ENCODE data around the gene ATL1.
A peak's percentile ranks its signal among the peaks of the same experiment; 100 is the strongest.
"Not testable (repeated sequence)": the region's sequence is repeated elsewhere in the genome, so short reads cannot be mapped to it uniquely, and the experiment has no call there.

The ATL1 gene

GRCh38 chr14:50534997-50535396 lies 24.9 kb upstream of the ATL1 start:
- no peak for DNase-seq (ENCODE audit: low spot score)

GRCh38 chr14:50538034-50538433 lies 21.9 kb upstream of the ATL1 start:
- not testable (repeated sequence) for DNase-seq (ENCODE audit: low spot score)

DNA sequence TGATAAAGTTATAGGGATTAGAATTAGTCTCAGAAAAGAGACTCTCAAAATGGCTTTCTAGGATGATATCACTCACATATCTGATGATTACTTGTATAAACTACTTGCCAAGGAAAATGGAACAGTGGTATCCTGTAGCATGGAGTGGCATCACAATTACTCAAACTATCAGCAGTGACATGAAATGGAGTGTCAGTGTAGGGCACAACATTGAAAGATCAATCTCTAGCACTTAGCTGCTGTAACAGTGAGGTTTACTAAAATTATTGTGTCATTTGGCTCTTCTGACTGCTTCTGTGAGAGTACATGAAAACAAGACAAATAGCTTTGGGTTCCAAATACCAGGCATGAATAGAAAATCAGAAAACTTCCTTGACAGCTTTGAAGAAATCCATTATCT lies 20.9 kb upstream of the ATL1 start:
- DNase-seq (ENCODE audit: low spot score) = no peak

DNA sequence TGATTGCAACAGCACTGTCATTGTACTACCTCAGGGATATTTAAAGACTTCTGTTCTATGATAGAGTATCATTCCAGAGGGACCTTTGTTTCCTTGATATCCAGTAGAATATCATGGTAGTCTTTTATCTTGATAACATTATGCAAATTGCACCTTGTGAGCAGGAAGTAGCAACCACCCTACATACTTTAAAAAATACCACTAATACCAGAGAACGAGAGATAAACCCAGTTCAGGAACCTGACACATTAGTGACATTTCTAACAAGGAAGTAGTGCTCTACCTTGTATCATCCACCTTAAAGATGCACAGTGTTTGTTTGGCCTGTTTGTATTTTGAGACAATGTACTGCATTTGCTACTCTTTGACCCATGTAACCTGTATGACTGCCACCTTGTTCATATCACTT lies 18.8 kb upstream of the ATL1 start:
- no peak for DNase-seq (ENCODE audit: low spot score)

- DNase-seq (ENCODE audit: low spot score) = peak; percentile 63
Observed at GRCh38 chr14:50542941-50543418, 17.0 kb upstream of the ATL1 start.

DNA sequence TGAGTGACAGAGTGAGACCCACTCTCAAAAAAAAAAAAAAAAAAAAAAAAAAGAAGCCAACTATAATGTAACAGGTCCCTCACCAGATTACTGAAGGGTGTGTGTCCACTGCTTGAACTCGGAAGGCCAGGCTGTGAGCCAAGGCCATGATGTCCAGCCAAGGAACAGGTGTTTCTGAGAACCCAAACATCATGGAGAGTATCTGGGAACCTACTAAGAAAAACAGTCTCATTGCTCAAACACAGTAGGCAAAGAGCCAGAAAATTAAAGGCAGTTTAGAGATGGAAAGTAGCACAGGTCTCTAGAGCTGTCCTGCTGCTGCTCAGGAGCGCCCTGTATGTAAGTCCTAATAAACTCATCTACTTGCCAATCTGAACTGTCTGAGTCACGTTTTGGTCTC lies 15.0 kb upstream of the ATL1 start:
- no peak for DNase-seq (ENCODE audit: low spot score)

GRCh38 chr14:50545618-50546017 lies 14.3 kb upstream of the ATL1 start:
- DNase-seq (ENCODE audit: low spot score) = no peak

- no peak for DNase-seq (ENCODE audit: low spot score)
Observed at GRCh38 chr14:50550294-50550693, 9.7 kb upstream of the ATL1 start.

DNA sequence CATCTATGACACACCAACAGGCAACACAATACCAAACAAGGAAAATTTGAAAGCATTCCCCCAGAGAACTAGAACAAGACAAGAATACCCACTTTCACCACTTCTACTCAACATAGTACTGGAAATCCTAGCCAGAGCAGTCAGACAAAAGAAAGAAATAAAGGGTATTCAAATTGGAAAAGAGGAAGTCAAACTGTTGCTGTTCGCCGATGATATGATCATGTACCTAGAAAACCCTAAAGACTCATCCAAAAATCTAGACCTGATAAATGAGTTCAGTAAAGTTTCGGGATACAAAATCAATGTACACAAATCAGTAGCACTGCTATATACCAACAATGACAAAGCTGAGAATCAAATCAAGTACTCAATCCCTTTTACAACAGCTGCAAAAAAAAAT lies 8.1 kb upstream of the ATL1 start:
- DNase-seq (ENCODE audit: low spot score) = no peak

DNA sequence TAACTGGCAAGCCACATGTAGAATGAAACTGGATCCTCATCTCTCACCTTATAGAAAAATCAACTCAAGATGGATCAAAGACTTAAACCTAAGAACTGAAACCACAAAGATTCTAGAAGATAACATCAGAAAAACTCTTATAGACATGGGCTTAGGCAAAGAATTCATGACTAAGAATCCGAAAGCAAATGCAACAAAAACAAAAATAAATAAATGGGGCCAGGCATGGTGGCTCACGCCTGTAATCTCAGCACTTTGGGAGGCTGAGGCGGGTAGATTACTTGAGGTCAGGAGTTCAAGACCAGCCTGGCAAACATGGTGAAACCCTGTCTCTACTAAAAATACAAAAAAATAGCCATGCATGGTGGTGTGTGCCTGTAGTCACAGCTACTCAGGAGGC lies 7.1 kb upstream of the ATL1 start:
- DNase-seq (ENCODE audit: low spot score) = not testable (repeated sequence)

GRCh38 chr14:50560931-50561285 lies 963 bp downstream of the ATL1 start:
- DNase-seq (ENCODE audit: low spot score) = no peak

DNA sequence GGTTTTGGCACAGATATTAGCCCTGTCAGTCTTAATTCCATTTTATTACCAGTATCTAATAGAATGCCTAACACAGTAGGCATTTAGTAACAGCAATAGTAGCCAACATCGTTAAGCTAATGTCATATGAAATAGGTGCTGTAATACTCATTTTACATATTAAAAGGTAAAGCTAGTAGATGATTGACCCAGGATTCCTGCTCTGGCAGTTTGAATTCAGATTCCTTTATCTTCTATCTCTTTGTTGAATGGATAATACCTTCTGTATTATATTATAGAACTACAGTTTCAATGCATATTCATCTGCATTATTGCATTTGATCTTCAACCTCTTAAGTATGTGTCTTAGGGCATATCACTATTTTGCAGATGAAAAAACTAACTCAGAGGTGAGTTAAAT lies 2.9 kb downstream of the ATL1 start:
- no peak for DNase-seq (ENCODE audit: low spot score)

DNA sequence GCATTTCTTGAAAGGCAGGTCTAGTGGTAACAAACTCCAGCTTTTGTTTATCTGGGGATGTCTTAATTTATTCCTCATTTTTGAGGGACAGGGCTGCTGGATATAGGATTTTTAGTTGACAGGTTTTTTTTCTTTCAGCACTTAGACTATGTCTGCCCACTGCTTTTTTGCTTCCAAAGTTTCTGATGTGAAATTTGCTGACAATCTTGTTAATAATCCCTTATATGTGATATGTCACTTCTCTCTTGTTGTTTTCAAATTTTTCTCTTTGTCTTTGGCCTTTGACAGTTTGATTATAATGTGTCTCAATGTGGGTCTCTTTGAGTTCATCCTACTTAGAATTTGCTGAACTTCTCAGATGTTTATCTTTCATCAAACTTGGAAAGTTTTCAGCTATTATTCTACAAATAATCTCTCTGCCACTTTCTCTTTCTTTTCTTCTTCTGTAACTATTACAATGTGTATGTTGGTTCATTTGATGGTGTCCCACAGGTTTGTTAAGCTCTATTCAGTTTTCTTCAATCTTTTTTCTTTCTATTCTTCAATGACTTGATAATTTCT lies 9.8 kb downstream of the ATL1 start:
- no peak for DNase-seq (ENCODE audit: low spot score)

DNA sequence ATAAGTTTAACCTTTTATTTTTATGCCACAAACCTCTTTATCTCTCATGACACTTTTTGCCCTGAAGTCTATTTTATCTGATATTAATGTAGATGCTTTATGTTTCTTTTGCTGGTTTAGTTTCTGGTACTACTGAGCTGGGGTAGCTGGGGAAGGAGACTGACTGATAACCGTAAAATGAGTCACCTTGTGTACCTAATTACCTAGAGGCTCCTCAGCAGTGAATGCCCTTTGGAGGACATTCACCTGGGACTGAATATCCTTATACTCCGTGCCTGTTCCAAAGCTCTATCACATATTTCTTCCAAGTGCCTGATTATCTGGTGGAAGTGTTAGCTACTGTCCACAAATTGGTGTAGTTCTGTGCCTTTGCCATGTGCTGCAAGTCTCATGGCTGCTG lies 13.9 kb downstream of the ATL1 start:
- no peak for DNase-seq (ENCODE audit: low spot score)

DNA sequence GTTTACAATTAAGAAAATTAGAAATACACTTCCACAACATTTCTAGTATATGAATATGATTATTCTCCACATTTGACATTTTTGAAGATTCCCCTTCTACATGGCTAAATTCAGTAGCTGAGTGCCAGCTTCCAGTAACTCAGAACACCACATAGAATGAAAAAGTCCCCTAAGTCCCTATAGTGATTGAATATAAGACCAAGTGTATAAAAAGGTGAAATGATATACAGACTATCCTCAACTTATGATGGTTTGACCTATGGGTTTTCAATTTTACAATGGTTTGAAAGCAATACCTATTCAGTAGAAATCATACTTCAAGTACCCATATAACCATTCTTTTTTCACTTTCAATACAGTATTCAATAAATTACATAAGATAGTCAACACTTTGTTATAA lies 15.8 kb downstream of the ATL1 start:
- DNase-seq (ENCODE audit: low spot score) = no peak

GRCh38 chr14:50577982-50578381 lies 18.0 kb downstream of the ATL1 start:
- DNase-seq (ENCODE audit: low spot score) = no peak

GRCh38 chr14:50578433-50578832 lies 18.5 kb downstream of the ATL1 start:
- no peak for DNase-seq (ENCODE audit: low spot score)

- no peak for DNase-seq (ENCODE audit: low spot score)
Observed at GRCh38 chr14:50590464-50590863, 30.5 kb downstream of the ATL1 start.

DNA sequence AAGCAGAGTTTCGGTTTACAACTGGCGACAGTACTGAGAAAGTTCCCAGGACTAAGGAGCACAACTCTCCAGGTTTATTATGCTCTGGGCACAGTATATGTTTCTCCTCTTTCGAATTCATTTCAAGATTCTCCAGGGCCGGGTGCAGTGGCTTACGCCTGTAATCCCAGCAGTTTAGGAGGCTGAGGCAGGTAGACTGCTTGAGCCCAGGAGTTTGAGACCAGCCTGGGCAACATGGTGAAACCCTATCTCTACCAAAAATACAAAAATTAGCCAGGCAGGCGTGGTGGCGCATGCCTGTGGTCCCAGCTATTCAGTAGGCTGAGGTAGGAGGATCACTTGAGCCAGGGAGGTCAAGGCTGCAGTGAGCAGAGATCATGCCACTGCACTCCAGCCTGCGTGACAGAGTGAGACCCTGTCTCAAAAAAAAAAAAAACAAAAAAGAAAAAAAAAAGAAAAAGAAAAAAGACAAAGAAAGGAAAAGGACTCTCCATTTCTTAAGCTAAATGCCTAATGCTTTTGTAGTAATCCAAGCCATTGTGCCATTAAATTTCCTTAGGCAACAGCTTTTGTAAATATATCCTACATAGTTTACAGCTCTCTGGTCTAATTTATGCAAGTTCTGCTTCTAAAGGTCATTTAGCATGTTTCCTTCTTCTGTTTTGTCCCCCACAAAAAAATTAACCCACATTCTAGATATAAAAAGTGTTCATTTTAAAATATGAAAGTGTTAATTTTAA lies 34.8 kb downstream of the ATL1 start:
- no peak for DNase-seq (ENCODE audit: low spot score)

DNA sequence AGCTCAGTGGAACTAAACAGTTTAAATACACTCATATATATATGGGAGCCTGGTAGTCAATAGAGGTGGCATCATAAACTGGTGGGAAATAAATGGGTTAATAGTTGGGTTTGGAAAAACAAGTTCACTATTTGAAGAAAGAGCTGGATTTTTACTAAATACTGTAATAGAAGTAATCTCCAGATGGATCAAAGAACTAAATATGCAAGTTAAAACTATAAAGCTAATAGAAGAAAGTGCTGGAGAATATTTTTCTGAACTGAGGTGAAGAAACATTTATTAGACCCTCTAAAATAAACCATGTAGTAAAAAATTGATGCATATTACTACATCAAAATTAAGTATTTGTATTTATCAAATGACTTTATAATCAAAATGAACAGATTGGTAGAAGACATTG lies 38.8 kb downstream of the ATL1 start:
- DNase-seq (ENCODE audit: low spot score) = no peak

DNA sequence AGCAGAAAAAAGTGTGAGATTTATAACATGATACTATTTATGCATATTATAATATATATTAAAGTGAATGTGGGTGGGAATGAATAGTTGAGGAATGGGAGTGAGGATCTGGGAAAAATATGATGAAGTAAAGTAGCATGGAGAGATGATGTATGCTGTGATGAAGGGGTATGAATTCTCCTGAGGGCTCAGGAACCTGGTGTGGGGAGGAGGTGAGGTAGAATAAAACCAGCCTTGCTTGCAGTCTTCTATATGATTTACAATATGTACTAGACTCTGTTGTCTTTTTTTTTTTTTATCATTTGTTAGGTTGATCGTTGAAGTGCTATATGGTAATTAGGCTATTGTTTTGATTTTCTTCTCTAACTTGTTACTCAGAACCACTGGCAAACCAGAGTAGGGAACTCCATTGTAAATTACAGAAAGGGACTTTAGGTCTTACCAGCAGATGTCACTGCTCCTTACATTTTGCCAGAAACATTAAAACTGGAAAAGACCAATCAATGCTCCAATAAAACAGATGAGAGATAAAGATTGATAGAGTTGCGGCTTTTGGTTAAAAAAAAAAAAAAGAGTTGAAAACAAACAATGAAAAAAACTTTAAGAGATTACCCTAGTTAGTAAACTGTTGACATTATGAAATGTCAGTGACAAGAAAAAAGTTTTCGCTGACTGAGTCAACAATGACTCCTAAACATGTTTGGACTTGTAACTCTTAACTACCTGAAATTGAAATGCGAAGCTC lies 39.9 kb downstream of the ATL1 start:
- peak; percentile 54 for DNase-seq (ENCODE audit: low spot score)

DNA sequence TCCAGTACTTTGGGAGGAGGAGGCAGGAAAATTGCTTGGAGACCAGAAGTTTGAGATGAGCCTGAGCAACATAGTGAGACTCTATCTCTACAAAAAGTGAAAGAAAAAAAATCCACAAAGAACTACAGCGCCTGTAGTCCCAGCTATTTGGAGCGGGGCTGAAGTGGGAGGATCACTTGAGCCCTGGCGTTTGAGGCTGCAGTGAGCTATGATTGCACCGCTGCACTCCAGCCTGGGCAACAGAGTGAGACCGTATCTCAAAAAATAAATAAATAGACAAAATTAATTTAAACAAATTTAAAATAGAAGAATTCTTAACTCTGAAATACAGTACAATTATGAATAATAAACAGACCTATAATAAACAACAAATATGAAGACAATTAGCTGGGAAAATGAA lies 40.9 kb downstream of the ATL1 start:
- DNase-seq (ENCODE audit: low spot score) = no peak

- DNase-seq (ENCODE audit: low spot score) = no peak
Observed at GRCh38 chr14:50601394-50601793, 41.4 kb downstream of the ATL1 start.

All from hematopoietic multipotent progenitor cell treated with erythropoietin and hydrocortisone succinate and interleukin-3 and kit ligand, for 17 days (in vitro differentiated cells).